IMR-90 (cell line): Measurements from ENCODE around the gene SYTL3.

Source experiments
- CEBPB ChIP-seq: IDR thresholded peaks from 2 replicates; pipeline ENCODE4 v1.6.1; 2012; ENCODE audit warnings: low read depth, low read length, improper control_type of control experiment
- CHD1 ChIP-seq: IDR thresholded peaks from 2 replicates; pipeline ENCODE4 v1.6.1; 2012; ENCODE audit warnings: low read depth, low read length, improper control_type of control experiment
- CTCF ChIP-seq: conservative IDR thresholded peaks from 2 replicates; pipeline ENCODE4 v1.5.1; 2012; ENCODE audit warnings: mild to moderate bottlenecking, low read depth, low read length, improper control_type of control experiment
- ELK1 ChIP-seq: fragments of 150-350 bp; IDR thresholded peaks from 2 replicates; pipeline ENCODE4 v1.6.1; 2016; ENCODE audit warnings: low read depth, mild to moderate bottlenecking, low read length, moderate library complexity, borderline replicate concordance
- FOS ChIP-seq: fragments of 150-350 bp; IDR thresholded peaks from 2 replicates; pipeline ENCODE4 v1.6.1; 2016; ENCODE audit warnings: low read depth, low read length
- MAFK ChIP-seq: IDR thresholded peaks from 2 replicates; pipeline ENCODE4 v1.6.1; 2012; ENCODE audit warnings: low read depth, low read length, improper control_type of control experiment
- MAZ ChIP-seq: IDR thresholded peaks from 2 replicates; pipeline ENCODE4 v1.6.1; 2012; ENCODE audit warnings: low read depth, mild to moderate bottlenecking, low read length, improper control_type of control experiment, moderate library complexity, borderline replicate concordance
- MXI1 ChIP-seq: IDR thresholded peaks from 2 replicates; pipeline ENCODE4 v1.6.1; 2012; ENCODE audit warnings: low read depth, mild to moderate bottlenecking, low read length, moderate library complexity, borderline replicate concordance
- POLR2A ChIP-seq: IDR thresholded peaks from 2 replicates; pipeline ENCODE4 v1.6.1; 2012; ENCODE audit warnings: mild to moderate bottlenecking, low read depth, low read length
- RAD21 ChIP-seq: IDR thresholded peaks from 2 replicates; pipeline ENCODE4 v1.6.1; 2012; ENCODE audit warnings: low read length, improper control_type of control experiment
- RCOR1 ChIP-seq: IDR thresholded peaks from 2 replicates; pipeline ENCODE4 v1.6.1; 2012; ENCODE audit warnings: mild to moderate bottlenecking, low read length, improper control_type of control experiment; ENCODE audit not compliant: insufficient replicate concordance
- RFX5 ChIP-seq: IDR thresholded peaks from 2 replicates; pipeline ENCODE4 v1.8.0; 2012; ENCODE audit warnings: low read depth, mild to moderate bottlenecking, low read length, moderate library complexity
- SMC3 ChIP-seq: fragments of 150-350 bp; IDR thresholded peaks from 2 replicates; pipeline ENCODE4 v1.6.1; 2016; ENCODE audit warnings: low read depth, mild to moderate bottlenecking, antibody characterized with exemption, low read length, moderate library complexity

- no peak for TF ChIP-seq CTCF
- no peak for TF ChIP-seq POLR2A
- TF ChIP-seq MXI1: no peak
- no peak for TF ChIP-seq SMC3
- TF ChIP-seq MAFK: no peak
- TF ChIP-seq MAZ: no peak
- no peak for TF ChIP-seq RFX5
- no peak for TF ChIP-seq RCOR1
- no peak for TF ChIP-seq FOS
- no peak for TF ChIP-seq CHD1
- TF ChIP-seq CEBPB: no peak
- no peak for TF ChIP-seq RAD21
- TF ChIP-seq ELK1: no peak
Observed at GRCh38 chr6:158684745-158685324, 35.0 kb downstream of the SYTL3 start.
